ENCODE measurements around the gene RNASEH2C. TPM values are rescaled to one million over a fixed set of nuclear protein-coding genes. Genes with fewer than 3 reads are reported as not detected.
A peak's percentile ranks its signal among the peaks of the same experiment; 100 is the strongest.

Gene RNASEH2C
- total and polyA plus RNA-seq, 2 of the 13 experiments (the other 11 are each of a cell fraction or from before 2014, with no cell fraction given) = 27.4 to 50.9 TPM

DNA sequence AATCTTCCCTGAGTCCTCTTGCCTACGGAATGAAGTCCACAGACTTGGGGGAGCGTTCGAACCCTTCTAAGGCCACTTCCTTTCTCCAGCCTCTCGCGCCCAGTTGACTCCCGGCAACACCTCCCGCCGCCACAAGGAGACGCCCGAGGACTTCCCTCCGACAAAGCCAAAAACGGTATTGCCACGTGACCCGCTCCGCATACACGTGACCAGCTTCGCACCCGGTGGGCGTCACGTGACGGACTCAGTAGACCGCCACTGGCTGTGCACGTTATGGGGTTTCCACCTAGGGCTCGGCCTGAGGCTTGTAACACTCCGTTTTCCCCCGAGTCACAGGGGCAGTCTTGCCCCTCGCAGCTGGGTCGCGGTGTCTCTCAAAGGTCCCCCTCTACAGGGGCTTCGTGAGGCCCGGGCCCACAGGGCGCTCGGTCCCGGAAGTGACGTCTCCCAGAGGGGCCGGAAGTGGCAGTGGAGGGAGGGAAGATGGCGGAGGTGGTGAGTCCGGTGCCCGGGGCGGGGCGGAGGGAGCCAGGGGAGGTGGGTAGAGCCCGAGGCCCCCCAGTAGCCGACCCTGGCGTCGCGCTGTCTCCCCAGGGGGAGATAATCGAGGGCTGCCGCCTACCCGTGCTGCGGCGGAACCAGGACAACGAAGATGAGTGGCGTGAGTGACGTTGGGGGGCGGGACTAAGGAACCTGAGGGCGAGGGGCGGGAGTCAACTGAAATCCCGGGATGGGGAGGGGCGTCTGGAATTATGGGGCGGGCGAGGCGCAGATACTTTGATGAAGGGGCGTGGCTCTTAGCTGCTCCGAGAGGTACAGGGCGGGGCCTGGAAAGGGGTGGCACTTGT, 8.6 kb downstream of the RNASEH2C start, which contains the start of gene KAT5 (continued):
- peak; percentile 55; the same call in 1 of the 2 replicates for TF ChIP-seq KMT2A (CRISPR knock-in tag; IDR thresholded peaks at IDR 0.05)
- TF ChIP-seq ZNF530 (CRISPR knock-in tag; IDR thresholded peaks at IDR 0.05; ENCODE audit: low read depth) = no peak
- peak; percentile 83; the same call in 1 of the 2 replicates for TF ChIP-seq PCBP1 (IDR thresholded peaks at IDR 0.05; ENCODE audit: borderline replicate concordance, low read depth, low read length)
- peak; percentile 97 for TF ChIP-seq CREM (IDR thresholded peaks at IDR 0.05)
- peak; percentile 59; the same call in 1 of the 2 replicates for TF ChIP-seq CREM (CRISPR knock-in tag; IDR thresholded peaks at IDR 0.05)
- TF ChIP-seq CEBPB (IDR thresholded peaks at IDR 0.05; ENCODE audit: borderline replicate concordance, low read depth, low read length) = no peak
- TF ChIP-seq, protein P1, sequence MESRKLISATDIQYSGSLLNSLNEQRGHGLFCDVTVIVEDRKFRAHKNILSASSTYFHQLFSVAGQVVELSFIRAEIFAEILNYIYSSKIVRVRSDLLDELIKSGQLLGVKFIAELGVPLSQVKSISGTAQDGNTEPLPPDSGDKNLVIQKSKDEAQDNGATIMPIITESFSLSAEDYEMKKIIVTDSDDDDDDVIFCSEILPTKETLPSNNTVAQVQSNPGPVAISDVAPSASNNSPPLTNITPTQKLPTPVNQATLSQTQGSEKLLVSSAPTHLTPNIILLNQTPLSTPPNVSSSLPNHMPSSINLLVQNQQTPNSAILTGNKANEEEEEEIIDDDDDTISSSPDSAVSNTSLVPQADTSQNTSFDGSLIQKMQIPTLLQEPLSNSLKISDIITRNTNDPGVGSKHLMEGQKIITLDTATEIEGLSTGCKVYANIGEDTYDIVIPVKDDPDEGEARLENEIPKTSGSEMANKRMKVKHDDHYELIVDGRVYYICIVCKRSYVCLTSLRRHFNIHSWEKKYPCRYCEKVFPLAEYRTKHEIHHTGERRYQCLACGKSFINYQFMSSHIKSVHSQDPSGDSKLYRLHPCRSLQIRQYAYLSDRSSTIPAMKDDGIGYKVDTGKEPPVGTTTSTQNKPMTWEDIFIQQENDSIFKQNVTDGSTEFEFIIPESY (CRISPR knock-in tag; IDR thresholded peaks at IDR 0.05) = peak; percentile 86
- peak; percentile 73 for TF ChIP-seq PPARG (CRISPR knock-in tag; conservative IDR thresholded peaks at IDR 0.05)
- TF ChIP-seq RERE (CRISPR knock-in tag; IDR thresholded peaks at IDR 0.05; ENCODE audit: low read depth) = no peak
- TF ChIP-seq, protein P2, sequence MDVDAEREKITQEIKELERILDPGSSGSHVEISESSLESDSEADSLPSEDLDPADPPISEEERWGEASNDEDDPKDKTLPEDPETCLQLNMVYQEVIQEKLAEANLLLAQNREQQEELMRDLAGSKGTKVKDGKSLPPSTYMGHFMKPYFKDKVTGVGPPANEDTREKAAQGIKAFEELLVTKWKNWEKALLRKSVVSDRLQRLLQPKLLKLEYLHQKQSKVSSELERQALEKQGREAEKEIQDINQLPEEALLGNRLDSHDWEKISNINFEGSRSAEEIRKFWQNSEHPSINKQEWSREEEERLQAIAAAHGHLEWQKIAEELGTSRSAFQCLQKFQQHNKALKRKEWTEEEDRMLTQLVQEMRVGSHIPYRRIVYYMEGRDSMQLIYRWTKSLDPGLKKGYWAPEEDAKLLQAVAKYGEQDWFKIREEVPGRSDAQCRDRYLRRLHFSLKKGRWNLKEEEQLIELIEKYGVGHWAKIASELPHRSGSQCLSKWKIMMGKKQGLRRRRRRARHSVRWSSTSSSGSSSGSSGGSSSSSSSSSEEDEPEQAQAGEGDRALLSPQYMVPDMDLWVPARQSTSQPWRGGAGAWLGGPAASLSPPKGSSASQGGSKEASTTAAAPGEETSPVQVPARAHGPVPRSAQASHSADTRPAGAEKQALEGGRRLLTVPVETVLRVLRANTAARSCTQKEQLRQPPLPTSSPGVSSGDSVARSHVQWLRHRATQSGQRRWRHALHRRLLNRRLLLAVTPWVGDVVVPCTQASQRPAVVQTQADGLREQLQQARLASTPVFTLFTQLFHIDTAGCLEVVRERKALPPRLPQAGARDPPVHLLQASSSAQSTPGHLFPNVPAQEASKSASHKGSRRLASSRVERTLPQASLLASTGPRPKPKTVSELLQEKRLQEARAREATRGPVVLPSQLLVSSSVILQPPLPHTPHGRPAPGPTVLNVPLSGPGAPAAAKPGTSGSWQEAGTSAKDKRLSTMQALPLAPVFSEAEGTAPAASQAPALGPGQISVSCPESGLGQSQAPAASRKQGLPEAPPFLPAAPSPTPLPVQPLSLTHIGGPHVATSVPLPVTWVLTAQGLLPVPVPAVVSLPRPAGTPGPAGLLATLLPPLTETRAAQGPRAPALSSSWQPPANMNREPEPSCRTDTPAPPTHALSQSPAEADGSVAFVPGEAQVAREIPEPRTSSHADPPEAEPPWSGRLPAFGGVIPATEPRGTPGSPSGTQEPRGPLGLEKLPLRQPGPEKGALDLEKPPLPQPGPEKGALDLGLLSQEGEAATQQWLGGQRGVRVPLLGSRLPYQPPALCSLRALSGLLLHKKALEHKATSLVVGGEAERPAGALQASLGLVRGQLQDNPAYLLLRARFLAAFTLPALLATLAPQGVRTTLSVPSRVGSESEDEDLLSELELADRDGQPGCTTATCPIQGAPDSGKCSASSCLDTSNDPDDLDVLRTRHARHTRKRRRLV (CRISPR knock-in tag; IDR thresholded peaks at IDR 0.05) = peak; percentile 94
- TF ChIP-seq ZFP62 (CRISPR knock-in tag; IDR thresholded peaks at IDR 0.05) = no peak
- peak; percentile 81 for TF ChIP-seq SOX5 (CRISPR knock-in tag; IDR thresholded peaks at IDR 0.05; ENCODE audit: borderline replicate concordance)
- TF ChIP-seq MIER3 (CRISPR knock-in tag; IDR thresholded peaks at IDR 0.05; ENCODE audit: borderline replicate concordance) = peak; percentile 88
- peak; percentile 88 for TF ChIP-seq TAF15 (IDR thresholded peaks at IDR 0.05; ENCODE audit: low read depth, low read length, poor library complexity, severe bottlenecking)
